GM12878 (cell line): ENCODE results near the gene NOS2.
"Not testable (repeated sequence)": the region's sequence is repeated elsewhere in the genome, so short reads cannot be mapped to it uniquely, and the experiment has no call there.

ENCODE experiments used
- CEBPB ChIP-seq, 2 experiments: fragments of 150-350 bp in 1 of 2; IDR thresholded peaks; 2 replicates each; pipeline ENCODE4 v1.6.1; 2012 to 2014; ENCODE audit warnings: low read depth in 2 of 2, low read length in 2 of 2, borderline replicate concordance in 1 of 2, inconsistent platforms in 1 of 2
- FOS ChIP-seq: IDR thresholded peaks from 3 replicates; pipeline ENCODE4 v1.6.1; 2011; ENCODE audit warnings: borderline replicate concordance; ENCODE audit not compliant: insufficient read length; ENCODE audit errors: extremely low read depth
- HDAC2 ChIP-seq: fragments of 200-600 bp; sonication (generic); IDR thresholded peaks from 2 replicates; pipeline ENCODE4 v1.6.1; 2017
- POLR2A ChIP-seq: IDR thresholded peaks from 2 replicates; pipeline ENCODE4 v1.6.1; 2011; ENCODE audit warnings: low read depth, mild to moderate bottlenecking, low read length
- SIN3A ChIP-seq: IDR thresholded peaks from 2 replicates; pipeline ENCODE4 v1.6.1; 2012; ENCODE audit warnings: low read depth, low read length, improper control_type of control experiment
- SREBF1 ChIP-seq: IDR thresholded peaks from 2 replicates; pipeline ENCODE4 v1.6.1; 2012; ENCODE audit warnings: mild to moderate bottlenecking, low read length

GRCh38 chr17:27752831-27753619 is 47.3 kb downstream of the NOS2 start:
- TF ChIP-seq CEBPB (IDR thresholded peaks at IDR 0.05; ENCODE audit: borderline replicate concordance in 1 of 2, low read depth in 2 of 2, low read length in 2 of 2); HDAC2; FOS; POLR2A; SIN3A; SREBF1: not testable (repeated sequence)
